HepG2 (cell line): ENCODE data around the gene CSRNP3. TPM values are rescaled to one million over a fixed set of nuclear protein-coding genes. Genes with fewer than 3 reads are reported as not detected.

Source experiments
- ATAC-seq: fragments of 200-7000 bp; cut with Tn5 transposase; 3 replicates; pipeline ENCODE4 v1.9.1; 2020; ENCODE audit warnings: mild to moderate bottlenecking, moderate library complexity
- BruUV-seq: library from RNA; stranded (reverse); fragments of 400-500 nt; replicated peaks from 2 replicates; lab custom pipeline; 2021; lab: Mats Ljungman, UMichigan
- CTCF ChIA-PET: fragments of 300-600 bp; formaldehyde crosslinking; extraction: SDS; loops from one replicate; lab custom pipeline; 2021; ENCODE audit warnings: low total read pairs, inconsistent platforms, low intra/inter-chr PET ratio; lab: Yijun Ruan, JAX
- POLR2A ChIA-PET: fragments of 350-600 bp; sonication (Branson Sonifier 250); formaldehyde crosslinking; loops from one replicate; lab custom pipeline; 2020; ENCODE audit warnings: antibody characterized with exemption, inconsistent platforms; lab: Yijun Ruan, JAX
- DNase-seq: peaks from one replicate; pipeline ENCODE4 v3.0.0-alpha.2; 2015; ENCODE audit warnings: low spot score
- FAIRE-seq: peaks from 3 replicates; lab custom pipeline; 2011; peaks lifted over from hg19 to GRCh38; lab: Jason Lieb, UNC
- H2AFZ ChIP-seq: one replicate; pipeline ENCODE4 v1.6.1; 2011; ENCODE audit warnings: low read length, inconsistent platforms
- H3K27ac ChIP-seq: fragments of 300-600 bp; 3 replicates; pipeline ENCODE4 v1.8.0; 2011; ENCODE audit warnings: mixed run types, mild to moderate bottlenecking, mixed read lengths, low read length, inconsistent platforms; ENCODE audit not compliant: insufficient read depth; ENCODE audit errors: extremely low read length
- H3K27me3 ChIP-seq, 2 experiments: fragments of 200-600 bp in 1 of 2; 2 replicates in 1 of 2; 3 replicates in 1 of 2; pipeline versions ENCODE4 v1.6.0 to v1.8.0; 2011; ENCODE audit warnings: low read length in 2 of 2, mild to moderate bottlenecking in 2 of 2, moderate library complexity in 2 of 2, inconsistent platforms in 1 of 2; ENCODE audit not compliant: insufficient read depth in 2 of 2, control insufficient read depth in 1 of 2
- H3K36me3 ChIP-seq, 2 experiments: fragments of 200-600 bp in 1 of 2; replicated peaks in 1 of 2; 2 replicates in 1 of 2; 3 replicates in 1 of 2; pipeline versions ENCODE4 v1.5.1 to v1.8.0; 2011; ENCODE audit warnings: low read length in 2 of 2, inconsistent platforms in 1 of 2; ENCODE audit not compliant: insufficient read depth in 2 of 2, control insufficient read depth in 1 of 2
- H3K4me1 ChIP-seq: 2 replicates; pipeline ENCODE4 v1.5.1; 2012; ENCODE audit warnings: low read length, inconsistent platforms; ENCODE audit not compliant: insufficient read depth
- H3K4me2 ChIP-seq: 2 replicates; pipeline ENCODE4 v1.6.0; 2011; ENCODE audit warnings: low read depth, low read length, inconsistent platforms
- H3K4me3 ChIP-seq, 3 experiments: fragments of 200-600 bp in 1 of 3; sonication (generic), shearing (Covaris generic) in 1 of 3; replicated peaks in 1 of 3; 2 replicates each; pipeline ENCODE4 v1.5.1; 2011 to 2016; ENCODE audit warnings: low read length in 3 of 3, inconsistent platforms in 2 of 3, low read depth in 2 of 3, mild to moderate bottlenecking in 2 of 3, control low read depth in 1 of 3, mixed read lengths in 1 of 3; ENCODE audit not compliant: insufficient read depth in 1 of 3
- H3K79me2 ChIP-seq: one replicate; pipeline ENCODE4 v1.6.1; 2011; ENCODE audit warnings: low read length, inconsistent platforms; ENCODE audit not compliant: insufficient read depth
- H3K9ac ChIP-seq: 2 replicates; pipeline ENCODE4 v1.6.0; 2011; ENCODE audit warnings: mild to moderate bottlenecking, low read depth, low read length, inconsistent platforms; ENCODE audit not compliant: insufficient read depth
- H3K9me3 ChIP-seq: 2 replicates; pipeline ENCODE4 v1.5.1; 2012; ENCODE audit warnings: mild to moderate bottlenecking, low read length
- H4K20me1 ChIP-seq: 2 replicates; pipeline ENCODE4 v1.6.0; 2011; ENCODE audit warnings: inconsistent platforms, mild to moderate bottlenecking, low read length, moderate library complexity; ENCODE audit not compliant: insufficient read depth
- HOXA5 ChIP-seq: sonication (generic); formaldehyde crosslinking; IDR thresholded peaks from 2 replicates; pipeline ENCODE4 v1.4.0; 2020; ENCODE audit warnings: missing genetic modification reagents
- RELA ChIP-seq: sonication (generic); formaldehyde crosslinking; IDR thresholded peaks from 2 replicates; pipeline ENCODE4 v1.4.0; 2020; ENCODE audit warnings: missing genetic modification reagents
- WGBS: methylation state at CpG from one replicate; pipeline ENCODE4 v1.1.6; 2017; ENCODE audit warnings: low lambda C conversion rate; 5-methylcytosine and 5-hydroxymethylcytosine counted together
- in situ Hi-C: cut with HindIII; loops from 2 replicates; pipeline ENCODE4 v1.10.0; 2017; ENCODE audit warnings: low pct_unique_long_range_greater_than_20kb; ENCODE audit not compliant: extremely low pct_ligation_motif_present
- intact Hi-C: fragments of 100-400 bp; cut with micrococcal nuclease; formaldehyde crosslinking; loops from one replicate; pipeline ENCODE4 v1.10.0; 2022; ENCODE audit not compliant: unreplicated experiment
- polyA plus RNA-seq, 8 experiments: library from polyadenylated mRNA; depleted of rRNA in 3 of 8; stranded (reverse) in 7 of 8; unstranded in 1 of 8; fragments of >200 nt; fragmentation: Illumina TruSeq in 4 of 8; extraction: Trizol in 4 of 8; gene quantifications; 2 replicates each; pipeline versions ENCODE4 v1.2.1 to v1.2.3, GENCODE V29; 2011 to 2016; ENCODE audit warnings: low read depth in 4 of 8, missing spikeins in 1 of 8, mixed read lengths in 1 of 8; ENCODE audit not compliant: insufficient read depth in 1 of 8
- total RNA-seq, 5 experiments: library from RNA; depleted of rRNA; stranded (reverse); fragments of >200 nt; fragmentation: Illumina TruSeq; extraction: Trizol; gene quantifications; 2 replicates each; pipeline ENCODE4 v1.2.3, GENCODE V29; 2016; ENCODE audit warnings: low read depth in 1 of 5
- TF ChIP-seq, protein P1 (sequence below): sonication (generic); formaldehyde crosslinking; IDR thresholded peaks from 2 replicates; pipeline ENCODE4 v1.5.0; 2020; ENCODE audit warnings: mild to moderate bottlenecking, missing genetic modification reagents, borderline replicate concordance
- TF ChIP-seq, protein P2 (sequence below), 2 experiments: sonication (generic) in 1 of 2; formaldehyde crosslinking in 1 of 2; IDR thresholded peaks; 2 replicates each; pipeline versions ENCODE4 v1.4.0 to v1.6.1; 2016 to 2020; ENCODE audit warnings: borderline replicate concordance in 1 of 2, low read depth in 1 of 2, mild to moderate bottlenecking in 1 of 2, missing genetic modification reagents in 1 of 2
- TF ChIP-seq, protein P3 (sequence below): sonication (generic); formaldehyde crosslinking; IDR thresholded peaks from 2 replicates; pipeline ENCODE4 v1.5.0; 2020; ENCODE audit warnings: mild to moderate bottlenecking, missing genetic modification reagents, moderate library complexity

CSRNP3 gene
- total and polyA plus RNA-seq, 2 of the 13 experiments (the other 11 are each of a cell fraction or from before 2014, with no cell fraction given) = not detected

DNA sequence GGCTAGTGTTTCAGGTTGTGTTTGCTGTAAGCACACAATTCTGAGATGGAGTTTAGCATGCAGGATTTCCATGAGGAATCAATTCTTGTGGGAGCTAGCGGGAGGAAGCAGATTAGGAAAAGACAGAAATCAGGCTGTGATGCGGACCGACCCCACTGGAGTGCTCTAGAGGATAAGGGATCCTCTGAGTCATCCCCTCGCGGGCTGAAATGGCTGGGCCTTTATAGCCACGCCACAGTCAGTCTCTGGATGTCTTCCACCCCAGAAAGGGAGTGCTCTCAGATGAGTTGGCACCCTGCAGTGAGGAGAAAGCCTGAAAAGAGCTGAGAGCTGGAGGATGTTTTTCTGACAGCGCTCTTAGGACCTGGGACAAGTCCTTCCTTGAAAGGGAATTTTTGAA is 222.1 kb downstream of the CSRNP3 start:
- H3K36me3 ChIP-seq = no peaks in the 10 kb centered on the region
- no peak for DNase-seq
- no peak overlapping the region for H3K4me2 ChIP-seq
- ChIA-PET CTCF (no interaction called here), POLR2A (no interaction called here)
- H3K4me1 ChIP-seq = no peaks in the 10 kb centered on the region
- H3K9me3 ChIP-seq = no peaks in the 10 kb centered on the region
- no peak; the same call in 2 of the 3 replicates for ATAC-seq
- no peak overlapping the region for H3K9ac ChIP-seq
- TF ChIP-seq RELA (CRISPR knock-in tag) (no peak), HOXA5 (no peak)
- TF ChIP-seq, protein P1, sequence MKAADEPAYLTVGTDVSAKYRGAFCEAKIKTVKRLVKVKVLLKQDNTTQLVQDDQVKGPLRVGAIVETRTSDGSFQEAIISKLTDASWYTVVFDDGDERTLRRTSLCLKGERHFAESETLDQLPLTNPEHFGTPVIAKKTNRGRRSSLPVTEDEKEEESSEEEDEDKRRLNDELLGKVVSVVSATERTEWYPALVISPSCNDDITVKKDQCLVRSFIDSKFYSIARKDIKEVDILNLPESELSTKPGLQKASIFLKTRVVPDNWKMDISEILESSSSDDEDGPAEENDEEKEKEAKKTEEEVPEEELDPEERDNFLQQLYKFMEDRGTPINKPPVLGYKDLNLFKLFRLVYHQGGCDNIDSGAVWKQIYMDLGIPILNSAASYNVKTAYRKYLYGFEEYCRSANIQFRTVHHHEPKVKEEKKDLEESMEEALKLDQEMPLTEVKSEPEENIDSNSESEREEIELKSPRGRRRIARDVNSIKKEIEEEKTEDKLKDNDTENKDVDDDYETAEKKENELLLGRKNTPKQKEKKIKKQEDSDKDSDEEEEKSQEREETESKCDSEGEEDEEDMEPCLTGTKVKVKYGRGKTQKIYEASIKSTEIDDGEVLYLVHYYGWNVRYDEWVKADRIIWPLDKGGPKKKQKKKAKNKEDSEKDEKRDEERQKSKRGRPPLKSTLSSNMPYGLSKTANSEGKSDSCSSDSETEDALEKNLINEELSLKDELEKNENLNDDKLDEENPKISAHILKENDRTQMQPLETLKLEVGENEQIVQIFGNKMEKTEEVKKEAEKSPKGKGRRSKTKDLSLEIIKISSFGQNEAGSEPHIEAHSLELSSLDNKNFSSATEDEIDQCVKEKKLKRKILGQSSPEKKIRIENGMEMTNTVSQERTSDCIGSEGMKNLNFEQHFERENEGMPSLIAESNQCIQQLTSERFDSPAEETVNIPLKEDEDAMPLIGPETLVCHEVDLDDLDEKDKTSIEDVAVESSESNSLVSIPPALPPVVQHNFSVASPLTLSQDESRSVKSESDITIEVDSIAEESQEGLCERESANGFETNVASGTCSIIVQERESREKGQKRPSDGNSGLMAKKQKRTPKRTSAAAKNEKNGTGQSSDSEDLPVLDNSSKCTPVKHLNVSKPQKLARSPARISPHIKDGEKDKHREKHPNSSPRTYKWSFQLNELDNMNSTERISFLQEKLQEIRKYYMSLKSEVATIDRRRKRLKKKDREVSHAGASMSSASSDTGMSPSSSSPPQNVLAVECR (CRISPR knock-in tag) = no peak
- TF ChIP-seq, protein P2, sequence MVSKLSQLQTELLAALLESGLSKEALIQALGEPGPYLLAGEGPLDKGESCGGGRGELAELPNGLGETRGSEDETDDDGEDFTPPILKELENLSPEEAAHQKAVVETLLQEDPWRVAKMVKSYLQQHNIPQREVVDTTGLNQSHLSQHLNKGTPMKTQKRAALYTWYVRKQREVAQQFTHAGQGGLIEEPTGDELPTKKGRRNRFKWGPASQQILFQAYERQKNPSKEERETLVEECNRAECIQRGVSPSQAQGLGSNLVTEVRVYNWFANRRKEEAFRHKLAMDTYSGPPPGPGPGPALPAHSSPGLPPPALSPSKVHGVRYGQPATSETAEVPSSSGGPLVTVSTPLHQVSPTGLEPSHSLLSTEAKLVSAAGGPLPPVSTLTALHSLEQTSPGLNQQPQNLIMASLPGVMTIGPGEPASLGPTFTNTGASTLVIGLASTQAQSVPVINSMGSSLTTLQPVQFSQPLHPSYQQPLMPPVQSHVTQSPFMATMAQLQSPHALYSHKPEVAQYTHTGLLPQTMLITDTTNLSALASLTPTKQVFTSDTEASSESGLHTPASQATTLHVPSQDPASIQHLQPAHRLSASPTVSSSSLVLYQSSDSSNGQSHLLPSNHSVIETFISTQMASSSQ (IDR thresholded peaks at IDR 0.05; ENCODE audit: low read depth) = no peak
- TF ChIP-seq, protein P2 (CRISPR knock-in tag; IDR thresholded peaks at IDR 0.05; ENCODE audit: borderline replicate concordance) = no peak
- TF ChIP-seq, protein P3, sequence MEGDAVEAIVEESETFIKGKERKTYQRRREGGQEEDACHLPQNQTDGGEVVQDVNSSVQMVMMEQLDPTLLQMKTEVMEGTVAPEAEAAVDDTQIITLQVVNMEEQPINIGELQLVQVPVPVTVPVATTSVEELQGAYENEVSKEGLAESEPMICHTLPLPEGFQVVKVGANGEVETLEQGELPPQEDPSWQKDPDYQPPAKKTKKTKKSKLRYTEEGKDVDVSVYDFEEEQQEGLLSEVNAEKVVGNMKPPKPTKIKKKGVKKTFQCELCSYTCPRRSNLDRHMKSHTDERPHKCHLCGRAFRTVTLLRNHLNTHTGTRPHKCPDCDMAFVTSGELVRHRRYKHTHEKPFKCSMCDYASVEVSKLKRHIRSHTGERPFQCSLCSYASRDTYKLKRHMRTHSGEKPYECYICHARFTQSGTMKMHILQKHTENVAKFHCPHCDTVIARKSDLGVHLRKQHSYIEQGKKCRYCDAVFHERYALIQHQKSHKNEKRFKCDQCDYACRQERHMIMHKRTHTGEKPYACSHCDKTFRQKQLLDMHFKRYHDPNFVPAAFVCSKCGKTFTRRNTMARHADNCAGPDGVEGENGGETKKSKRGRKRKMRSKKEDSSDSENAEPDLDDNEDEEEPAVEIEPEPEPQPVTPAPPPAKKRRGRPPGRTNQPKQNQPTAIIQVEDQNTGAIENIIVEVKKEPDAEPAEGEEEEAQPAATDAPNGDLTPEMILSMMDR (CRISPR knock-in tag) = peak; percentile 20; the same call in 1 of the 2 replicates
- in situ Hi-C loops (no loop called here), intact Hi-C loops (loop anchor here (10.0 kb wide), 1 partner anchor 137 kb away; no protein-coding TSS in a partner anchor)
- no TSS peak for BruUV-seq
- H3K79me2 ChIP-seq = no peaks in the 10 kb centered on the region
- H3K4me3 ChIP-seq = no peak overlapping the region
- no peak for FAIRE-seq
- 15% methylated on average over 7 of the region's 7 CpGs for WGBS
- no peaks in the 10 kb centered on the region for H4K20me1 ChIP-seq
- no peaks in the 10 kb centered on the region for H3K27me3 ChIP-seq
- no peak overlapping the region for H3K27ac ChIP-seq
- H2AFZ ChIP-seq = no peak overlapping the region
